ENCODE data around the gene UAP1L1.

UAP1L1 gene

GRCh38 chr9:137103206-137103999 is 26.1 kb downstream of the UAP1L1 start:
- ATAC-seq (replicated peaks): no peak
- H3K9me3 Mint-ChIP-seq: no peaks in the 10 kb centered on the region
- H3K4me3 Mint-ChIP-seq: no peak overlapping the region

GRCh38 chr9:137105814-137106661 is 28.7 kb downstream of the UAP1L1 start:
- Mint-ChIP-seq H3K27me3 (no peaks in the 10 kb centered on the region), H3K4me3 (no peak overlapping the region), H3K9me3 (no peaks in the 10 kb centered on the region), H3K4me1 (no peaks in the 10 kb centered on the region), H3K36me3 (peaks cover 20 to 24% of the 10 kb centered on the region in 2 donors), H3K27ac (no peak overlapping the region)
- no peak for DNase-seq
- no peak for ATAC-seq (replicated peaks)

More at GRCh38 chr9:137103206-137103999, 26.1 kb downstream of the UAP1L1 start:
- H3K27me3 Mint-ChIP-seq: no peaks in the 10 kb centered on the region
- H3K27ac Mint-ChIP-seq: no peak overlapping the region
- DNase-seq: no peak
- H3K4me1 Mint-ChIP-seq: peaks cover 0 to 3% of the 10 kb centered on the region in 2 donors
- H3K36me3 Mint-ChIP-seq: peaks cover 14 to 23% of the 10 kb centered on the region in 2 donors

- H3K9me3 Mint-ChIP-seq: no peaks in the 10 kb centered on the region
- H3K4me3 Mint-ChIP-seq: no peak overlapping the region
- H3K36me3 Mint-ChIP-seq: peaks cover 23 to 25% of the 10 kb centered on the region in 2 donors
- H3K4me1 Mint-ChIP-seq: no peaks in the 10 kb centered on the region
- no peaks in the 10 kb centered on the region for H3K27me3 Mint-ChIP-seq
- DNase-seq (no peak), ATAC-seq (replicated peaks) (no peak)
- H3K27ac Mint-ChIP-seq: no peak overlapping the region
Observed at GRCh38 chr9:137106662-137107250, 29.4 kb downstream of the UAP1L1 start.

- Mint-ChIP-seq H3K27me3 (no peaks in the 10 kb centered on the region), H3K27ac (no peak overlapping the region), H3K4me3 (no peak overlapping the region), H3K4me1 (no peaks in the 10 kb centered on the region), H3K36me3 (peaks cover 23 to 25% of the 10 kb centered on the region in 2 donors), H3K9me3 (no peaks in the 10 kb centered on the region)
- ATAC-seq (replicated peaks): peak in 1 of 2 donors; percentile 15
- no peak for DNase-seq
Observed at GRCh38 chr9:137107312-137107921, 30.1 kb downstream of the UAP1L1 start.

GRCh38 chr9:137107982-137108381 is 30.7 kb downstream of the UAP1L1 start:
- Mint-ChIP-seq H3K4me3 (no peak overlapping the region), H3K36me3 (peaks cover 23 to 28% of the 10 kb centered on the region in 2 donors), H3K27me3 (no peaks in the 10 kb centered on the region), H3K27ac (no peak overlapping the region), H3K9me3 (no peaks in the 10 kb centered on the region), H3K4me1 (peaks cover 0 to 2% of the 10 kb centered on the region in 2 donors)
- ATAC-seq (replicated peaks): peak in 1 of 2 donors; percentile 8
- no peak for DNase-seq

- peaks cover 23 to 29% of the 10 kb centered on the region in 2 donors for H3K36me3 Mint-ChIP-seq
- H3K9me3 Mint-ChIP-seq: no peaks in the 10 kb centered on the region
- no peaks in the 10 kb centered on the region for H3K27me3 Mint-ChIP-seq
- DNase-seq (no peak), ATAC-seq (replicated peaks) (no peak)
- H3K4me1 Mint-ChIP-seq: peaks cover 3 to 7% of the 10 kb centered on the region in 2 donors
- H3K4me3 Mint-ChIP-seq: no peak overlapping the region
- peak overlapping the region; percentile 31 for H3K27ac Mint-ChIP-seq
Observed at GRCh38 chr9:137108608-137109249, 31.4 kb downstream of the UAP1L1 start.

- H3K4me1 Mint-ChIP-seq: peaks cover 3 to 7% of the 10 kb centered on the region in 2 donors
- H3K9me3 Mint-ChIP-seq: no peaks in the 10 kb centered on the region
- DNase-seq (no peak), ATAC-seq (replicated peaks) (no peak)
- H3K27me3 Mint-ChIP-seq: no peaks in the 10 kb centered on the region
- peaks cover 23 to 29% of the 10 kb centered on the region in 2 donors for H3K36me3 Mint-ChIP-seq
- H3K27ac Mint-ChIP-seq: peak overlapping the region; percentile 14
- no peak overlapping the region for H3K4me3 Mint-ChIP-seq
Observed at GRCh38 chr9:137109250-137110146, 32.2 kb downstream of the UAP1L1 start.

- DNase-seq (no peak), ATAC-seq (replicated peaks) (no peak)
- no peak overlapping the region for H3K27ac Mint-ChIP-seq
- no peak overlapping the region for H3K4me3 Mint-ChIP-seq
- no peaks in the 10 kb centered on the region for H3K27me3 Mint-ChIP-seq
- peaks cover 3 to 10% of the 10 kb centered on the region in 2 donors for H3K4me1 Mint-ChIP-seq
- H3K36me3 Mint-ChIP-seq: peaks cover 23 to 25% of the 10 kb centered on the region in 2 donors
- H3K9me3 Mint-ChIP-seq: no peaks in the 10 kb centered on the region
Observed at GRCh38 chr9:137110147-137110910, 33.0 kb downstream of the UAP1L1 start.

GRCh38 chr9:137110911-137111787 is 33.8 kb downstream of the UAP1L1 start:
- ATAC-seq (replicated peaks) (no peak), DNase-seq (no peak)
- Mint-ChIP-seq H3K36me3 (peaks cover 20% of the 10 kb centered on the region in 2 donors), H3K4me3 (no peak overlapping the region), H3K4me1 (peaks cover 3 to 16% of the 10 kb centered on the region in 2 donors), H3K27ac (no peak overlapping the region), H3K27me3 (no peaks in the 10 kb centered on the region), H3K9me3 (no peaks in the 10 kb centered on the region)

- no peak for DNase-seq
- no peak for ATAC-seq (replicated peaks)
- Mint-ChIP-seq H3K4me1 (peaks cover 3 to 16% of the 10 kb centered on the region in 2 donors), H3K27me3 (no peaks in the 10 kb centered on the region), H3K36me3 (peaks cover 19 to 20% of the 10 kb centered on the region in 2 donors), H3K27ac (no peak overlapping the region), H3K9me3 (no peaks in the 10 kb centered on the region), H3K4me3 (no peak overlapping the region)
Observed at GRCh38 chr9:137111788-137112563, 34.7 kb downstream of the UAP1L1 start.
